HG02840 (cell line): ENCODE measurements around the gene ZNF304.
A peak's percentile ranks its signal among the peaks of the same experiment; 100 is the strongest.

ENCODE experiments used
- ATAC-seq: cut with Tn5 transposase; IDR thresholded peaks from one replicate; pipeline ENCODE4 v1.9.1; 2021; ENCODE audit warnings: mild to moderate bottlenecking, moderate library complexity, moderate number of reproducible peaks; ENCODE audit not compliant: unreplicated experiment, low FRiP score

ZNF304 gene

GRCh38 chr19:57350877-57351805 lies at the start of gene ZNF304:
TSS of gene ZNF304 (plus strand) at chr19:57351271. CDS start at chr19:57351665, 394 bp downstream.
- peak; percentile 95 for ATAC-seq

GRCh38 chr19:57302020-57302465 lies 49.0 kb upstream of the ZNF304 start:
- no peak for ATAC-seq

GRCh38 chr19:57302727-57303401 lies 48.2 kb upstream of the ZNF304 start:
- ATAC-seq: no peak

GRCh38 chr19:57305056-57305455 lies 46.0 kb upstream of the ZNF304 start:
- no peak for ATAC-seq

GRCh38 chr19:57308514-57308913 lies 42.6 kb upstream of the ZNF304 start:
- no peak for ATAC-seq

- ATAC-seq: no peak
Observed at GRCh38 chr19:57310792-57311191, 40.3 kb upstream of the ZNF304 start.

GRCh38 chr19:57314146-57314545 lies 36.9 kb upstream of the ZNF304 start:
- no peak for ATAC-seq

GRCh38 chr19:57317503-57317902 lies 33.6 kb upstream of the ZNF304 start:
- ATAC-seq: no peak

GRCh38 chr19:57319869-57320179 lies 31.2 kb upstream of the ZNF304 start:
- no peak for ATAC-seq

GRCh38 chr19:57320180-57321084 lies 30.6 kb upstream of the ZNF304 start, which contains the start of gene ZNF543:
TSS of gene ZNF543 (plus strand) at chr19:57320472. CDS start at chr19:57320854, 382 bp downstream.
- ATAC-seq: peak; percentile 93

GRCh38 chr19:57321116-57321515 lies 30.0 kb upstream of the ZNF304 start:
- ATAC-seq: no peak

GRCh38 chr19:57321751-57322150 lies 29.3 kb upstream of the ZNF304 start:
- no peak for ATAC-seq

- no peak for ATAC-seq
Observed at GRCh38 chr19:57324992-57325391, 26.1 kb upstream of the ZNF304 start.

GRCh38 chr19:57327993-57328392 lies 23.1 kb upstream of the ZNF304 start:
- no peak for ATAC-seq

GRCh38 chr19:57334191-57334590 lies 16.9 kb upstream of the ZNF304 start:
- no peak for ATAC-seq

GRCh38 chr19:57338877-57339276 lies 12.2 kb upstream of the ZNF304 start:
- no peak for ATAC-seq

GRCh38 chr19:57342582-57342981 lies 8.5 kb upstream of the ZNF304 start:
- ATAC-seq: no peak

- ATAC-seq: no peak
Observed at GRCh38 chr19:57348136-57348535, 2.9 kb upstream of the ZNF304 start.

GRCh38 chr19:57351867-57352266 lies 796 bp downstream of the ZNF304 start:
- ATAC-seq: no peak

- no peak for ATAC-seq
Observed at GRCh38 chr19:57355916-57356315, 4.8 kb downstream of the ZNF304 start.

GRCh38 chr19:57357406-57357805 lies 6.3 kb downstream of the ZNF304 start:
- ATAC-seq: no peak
